ENCODE results near the gene CETN3.

Gene CETN3

GRCh38 chr5:90409318-90410177, at the start of gene CETN3:
TSS of gene CETN3 (minus strand) at chr5:90409756. CDS start at chr5:90409661, 95 bp downstream.
- peak; percentile 84 for DNase-seq

DNA sequence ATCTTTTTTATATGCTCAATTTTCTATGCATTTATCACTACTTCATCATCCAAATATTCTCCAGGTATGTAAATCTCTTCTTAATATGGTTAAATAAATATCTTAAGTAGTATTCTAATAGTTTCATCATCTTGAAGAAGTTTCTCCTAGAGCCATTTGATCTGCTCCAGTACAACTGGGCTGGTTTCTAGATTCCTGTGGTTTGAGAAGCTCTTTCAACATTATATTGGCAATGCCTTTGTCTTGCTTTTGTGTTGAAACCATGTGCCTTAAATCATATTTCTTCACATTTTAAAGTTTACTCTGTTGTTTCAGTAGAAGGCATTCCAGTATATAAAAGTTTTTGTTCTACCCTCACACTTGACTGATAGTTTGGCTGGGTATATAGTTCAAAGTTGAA, 37.4 kb upstream of the CETN3 start:
- no peak for DNase-seq

DNA sequence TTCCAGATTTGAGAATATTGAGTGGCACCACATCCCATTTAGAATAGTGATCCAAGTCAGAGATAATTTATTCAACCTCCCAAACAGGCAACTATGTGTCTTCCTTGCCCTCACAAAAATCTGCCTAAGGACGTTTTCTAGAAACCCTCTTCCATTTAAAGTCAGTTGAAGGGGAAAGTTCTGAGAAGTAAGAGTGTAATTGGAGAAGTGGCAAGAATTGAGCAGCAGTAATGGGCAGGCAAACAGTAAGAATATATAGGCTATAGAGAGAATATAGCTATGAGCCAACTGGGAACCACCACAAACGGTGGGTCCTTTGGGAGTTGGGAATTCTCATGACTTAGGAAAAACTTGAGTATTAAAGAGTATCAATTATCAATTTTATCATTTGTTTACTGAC, 31.1 kb upstream of the CETN3 start:
- no peak for DNase-seq

DNA sequence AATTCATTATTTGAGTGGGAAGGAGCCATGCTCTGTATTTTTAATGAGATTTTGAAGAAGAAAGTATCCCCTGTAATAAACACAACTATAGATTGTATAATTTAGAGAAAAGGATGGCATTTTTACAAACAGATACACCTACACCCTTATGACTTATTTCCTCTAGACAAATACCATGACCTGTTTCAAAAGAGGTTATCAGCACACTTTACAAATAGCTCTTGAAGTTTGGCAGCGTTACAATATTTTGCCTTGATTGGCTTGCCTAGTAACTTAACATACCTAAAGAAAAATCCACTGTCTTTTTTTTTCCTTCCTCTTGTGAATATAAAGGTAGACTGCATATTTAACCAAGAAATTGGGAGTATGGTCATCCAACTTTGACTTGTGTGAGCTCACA, 28.5 kb upstream of the CETN3 start:
- DNase-seq = no peak

- DNase-seq = no peak
These were observed 28.1 kb upstream of the CETN3 start for GRCh38 chr5:90437663-90438062.

GRCh38 chr5:90434116-90434714, 24.7 kb upstream of the CETN3 start:
- DNase-seq = no peak

DNA sequence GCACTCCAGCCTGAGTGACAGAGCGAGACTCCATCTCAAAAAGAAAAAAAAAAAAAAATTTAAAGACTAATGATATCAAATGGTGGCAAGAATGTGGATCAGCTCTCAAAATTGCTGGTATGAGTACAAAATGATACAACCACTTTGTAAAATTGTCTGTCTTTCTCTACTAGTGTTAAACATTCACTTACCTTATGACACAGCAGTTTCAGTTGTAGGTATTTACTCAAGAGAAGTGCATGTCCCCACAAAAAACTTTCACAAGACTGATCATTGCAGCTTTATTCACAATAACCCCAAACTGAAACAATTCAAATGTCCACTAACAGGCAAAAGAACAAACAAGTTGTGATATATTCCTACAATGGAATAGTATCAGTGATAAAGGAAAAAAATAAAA, 14.7 kb upstream of the CETN3 start:
- no peak for DNase-seq

GRCh38 chr5:90421136-90421535, 11.6 kb upstream of the CETN3 start:
- DNase-seq = no peak

DNA sequence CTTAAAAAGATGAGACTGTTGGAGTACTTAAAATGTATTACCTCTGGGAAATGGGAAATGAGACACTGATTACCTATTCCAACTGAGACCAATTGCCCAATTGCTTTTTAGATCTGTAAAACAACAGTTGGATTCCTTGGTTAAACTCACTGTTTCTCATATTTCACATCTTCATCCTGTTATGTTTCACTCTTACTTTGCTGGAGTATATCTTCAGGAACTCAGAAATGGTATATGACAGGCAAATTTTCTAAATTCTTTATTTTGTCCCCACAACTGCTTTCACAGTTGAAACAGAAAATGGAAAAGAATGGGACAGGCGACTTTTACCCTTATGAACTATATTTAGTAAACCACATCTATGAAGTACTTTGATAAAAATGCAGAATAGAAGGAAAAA, 8.7 kb upstream of the CETN3 start:
- DNase-seq = no peak

DNA sequence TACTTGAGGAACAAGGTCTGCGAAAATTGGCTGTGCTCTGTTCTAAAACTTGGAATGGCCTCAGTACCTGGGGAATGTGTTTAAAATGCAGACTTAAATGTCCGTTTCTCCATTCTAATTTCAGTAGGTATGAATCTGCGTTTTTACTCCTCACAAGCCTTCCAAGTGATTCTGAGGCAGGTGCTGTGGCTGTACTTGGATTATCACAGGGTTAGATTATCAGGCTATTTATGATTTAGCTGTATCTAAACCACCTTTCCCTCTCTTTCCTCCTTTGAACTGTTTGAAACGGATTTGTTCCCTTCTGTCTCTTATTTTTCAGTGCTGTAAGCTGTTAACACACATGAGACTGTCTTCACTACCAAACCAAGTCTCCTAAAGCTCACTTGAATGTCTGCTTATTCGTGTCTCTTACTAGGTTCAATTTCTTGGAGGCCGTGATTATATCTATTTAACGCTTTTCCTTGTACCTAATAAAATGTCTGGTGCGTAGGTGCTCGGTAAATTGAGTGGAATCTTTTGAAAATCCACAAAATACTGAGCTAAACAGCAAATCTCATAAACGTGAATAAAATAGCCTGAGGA, 714 bp upstream of the CETN3 start:
- DNase-seq = no peak

GRCh38 chr5:90408571-90409317, 812 bp downstream of the CETN3 start:
- no peak for DNase-seq

- DNase-seq = no peak
These were observed 3.1 kb downstream of the CETN3 start for GRCh38 chr5:90406466-90406865.

DNA sequence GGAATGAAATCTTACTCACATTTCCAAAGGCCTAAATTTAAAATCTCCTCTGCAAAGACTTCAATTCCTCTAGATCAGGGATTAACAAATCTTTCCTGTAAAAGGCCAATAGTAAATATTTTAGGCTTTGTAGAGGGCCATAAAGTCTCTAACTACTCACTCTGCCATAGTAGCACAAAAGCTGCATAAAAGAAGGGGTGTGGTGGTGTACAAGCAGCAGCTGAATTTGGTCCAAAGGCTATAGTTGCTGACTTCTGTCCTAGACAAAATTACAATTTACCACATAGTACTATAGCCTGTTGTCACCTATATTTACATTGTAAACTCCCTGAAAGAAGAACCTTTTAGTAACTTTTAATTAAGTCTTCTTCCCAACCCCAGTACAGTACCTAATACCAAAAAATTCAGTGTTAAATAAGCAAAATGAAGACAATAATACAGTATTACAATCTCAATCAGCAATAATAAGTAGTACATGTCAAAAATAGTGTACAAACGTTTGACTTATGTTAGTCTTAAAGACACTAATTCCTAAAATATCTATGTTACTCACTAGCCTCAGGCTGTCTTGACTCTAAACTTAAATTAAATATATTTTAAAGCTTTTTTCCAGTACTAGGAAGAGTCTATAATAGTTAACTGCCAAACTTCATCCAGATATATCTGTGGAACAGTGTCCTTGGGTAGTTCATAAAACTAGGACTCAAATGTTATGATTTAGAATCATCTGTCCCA, 6.9 kb downstream of the CETN3 start:
- DNase-seq = no peak

GRCh38 chr5:90399251-90399650, 10.3 kb downstream of the CETN3 start:
- no peak for DNase-seq

GRCh38 chr5:90398726-90399125, 10.8 kb downstream of the CETN3 start:
- DNase-seq = no peak

GRCh38 chr5:90395005-90395404, 14.6 kb downstream of the CETN3 start:
- DNase-seq = no peak

- no peak for DNase-seq
These were observed 18.6 kb downstream of the CETN3 start for GRCh38 chr5:90390928-90391327.

- no peak for DNase-seq
These were observed 19.2 kb downstream of the CETN3 start for GRCh38 chr5:90390326-90390725.

DNA sequence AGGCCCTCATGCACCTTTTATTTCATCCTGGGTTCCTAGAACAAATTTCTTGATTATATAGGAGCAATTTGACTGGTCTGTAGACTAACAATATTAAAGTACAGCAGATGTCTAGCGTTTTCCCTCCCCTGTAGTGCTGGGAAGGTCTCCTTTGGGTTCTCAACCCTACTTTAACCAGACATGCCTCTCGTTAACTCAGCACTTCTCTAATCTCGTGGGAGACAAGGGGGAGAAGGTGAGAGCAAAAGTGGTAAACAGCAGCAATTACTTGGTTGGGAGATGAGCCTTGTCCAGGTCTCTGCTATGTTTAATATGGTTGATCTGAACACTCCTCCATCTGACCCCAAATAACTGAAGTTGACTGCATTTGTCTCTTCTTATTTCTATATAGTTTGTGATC, 22.0 kb downstream of the CETN3 start:
- no peak for DNase-seq

GRCh38 chr5:90386099-90386710, 23.4 kb downstream of the CETN3 start:
- DNase-seq = no peak

GRCh38 chr5:90384389-90384788, 25.2 kb downstream of the CETN3 start:
- no peak for DNase-seq

DNA sequence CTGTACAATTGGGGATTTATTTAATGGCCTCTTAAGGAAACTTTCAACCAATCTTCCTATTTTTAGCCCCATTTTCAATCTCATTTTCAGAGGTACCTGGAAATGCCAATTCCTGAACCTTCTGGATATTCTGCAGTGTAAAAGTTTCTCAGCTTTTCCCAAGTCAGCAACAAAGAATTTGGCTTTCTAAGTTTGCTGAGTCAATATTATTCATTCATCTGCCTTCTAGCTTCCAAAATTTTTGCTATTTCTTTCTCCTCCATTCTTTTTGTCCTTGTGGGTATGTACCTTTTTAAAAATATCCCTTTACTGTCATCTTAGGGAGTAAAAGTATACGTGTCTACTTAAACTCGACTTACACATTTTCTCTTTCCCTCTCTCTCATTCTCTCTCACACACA, 25.7 kb downstream of the CETN3 start:
- DNase-seq = no peak
